ENCODE measurements around the gene DOCK2. TPM values are rescaled to one million over a fixed set of nuclear protein-coding genes. Genes with fewer than 3 reads are reported as not detected.
A peak's percentile ranks its signal among the peaks of the same experiment; 100 is the strongest.

The DOCK2 gene
- total and polyA plus RNA-seq, 9 of the 15 experiments (the other 6 are each of a cell fraction or from before 2014, with no cell fraction given) = 4.5 to 42.6 (median 20.5) TPM

- TF ChIP-seq ZNF512 (tag; IDR thresholded peaks at IDR 0.05) = 0 out of 2 replicates have a peak, but pooled peaks have one; percentile 20
- no peak for TF ChIP-seq PCBP2 (IDR thresholded peaks at IDR 0.05; ENCODE audit: low read depth, low read length, poor library complexity, severe bottlenecking)
- TF ChIP-seq KHSRP (IDR thresholded peaks at IDR 0.05) = no peak
- TF ChIP-seq TRIM25 (IDR thresholded peaks at IDR 0.05; ENCODE audit: borderline replicate concordance) = no peak
- TF ChIP-seq ZNF395 (CRISPR knock-in tag; IDR thresholded peaks at IDR 0.05) = peak; percentile 58; the same call in 1 of the 2 replicates
- TF ChIP-seq ILK (tag; IDR thresholded peaks at IDR 0.05; ENCODE audit: borderline replicate concordance, low read depth) = 0 out of 2 replicates have a peak, but pooled peaks have one; percentile 61
- peak; percentile 45 for TF ChIP-seq ZNF239 (CRISPR knock-in tag; IDR thresholded peaks at IDR 0.05)
- 0 out of 2 replicates have a peak, but pooled peaks have one; percentile 20 for TF ChIP-seq THRB (CRISPR knock-in tag; conservative IDR thresholded peaks at IDR 0.05)
- no peak for TF ChIP-seq FOXM1 (IDR thresholded peaks at IDR 0.05; ENCODE audit: low read depth)
- no peak for TF ChIP-seq FOXM1 (CRISPR knock-in tag; IDR thresholded peaks at IDR 0.05; ENCODE audit: low read depth)
- TF ChIP-seq ARID3B (CRISPR knock-in tag; IDR thresholded peaks at IDR 0.05; ENCODE audit: borderline replicate concordance) = no peak
- no peak for TF ChIP-seq PML (IDR thresholded peaks at IDR 0.05; ENCODE audit: low read length)
- TF ChIP-seq KLF6 (CRISPR knock-in tag; IDR thresholded peaks at IDR 0.05; ENCODE audit: borderline replicate concordance) = peak; percentile 60; the same call in 1 of the 2 replicates
- no peak for TF ChIP-seq CREB3 (tag; conservative IDR thresholded peaks at IDR 0.05; ENCODE audit: low read depth)
- TF ChIP-seq DPF2 (IDR thresholded peaks at IDR 0.05) = no peak
Observed at GRCh38 chr5:169700611-169701010, 63.5 kb downstream of the DOCK2 start (continued).

Data from K562 (cell line).